Measurements from ENCODE around the gene MAGEC1.

DNA sequence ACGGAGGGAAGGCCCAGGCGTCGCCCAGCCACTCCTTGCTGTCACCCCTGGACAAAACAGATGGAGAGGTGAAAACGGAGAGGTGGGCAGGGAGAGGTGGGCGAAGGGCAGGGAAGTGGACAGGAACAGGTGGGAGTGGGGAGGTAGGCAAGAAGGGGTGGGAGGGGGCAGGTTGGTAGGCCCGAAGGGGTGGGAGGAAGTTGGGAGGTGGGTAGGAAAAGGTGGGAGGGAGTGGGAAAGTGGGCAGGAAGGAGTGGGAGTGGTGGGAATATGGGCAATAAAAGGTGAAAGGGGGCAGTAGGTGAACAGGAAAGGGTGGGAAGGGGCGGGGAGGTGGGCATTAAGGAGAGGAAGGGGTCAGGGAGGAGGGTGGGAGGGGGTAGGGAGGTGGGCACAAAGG is 9.0 kb upstream of the MAGEC1 start:
- no peak for TF ChIP-seq MEF2A (IDR thresholded peaks at IDR 0.05; ENCODE audit: insufficient read depth, low read depth, low read length)
- no peak for TF ChIP-seq USF2 (IDR thresholded peaks at IDR 0.05; ENCODE audit: borderline replicate concordance, low read depth, low read length)
- TF ChIP-seq CBFB (IDR thresholded peaks at IDR 0.05; ENCODE audit: low read depth) = no peak
